Keratinocyte (primary cell): ENCODE data around the gene TXN. TPM values are rescaled to one million over a fixed set of nuclear protein-coding genes. Genes with fewer than 3 reads are reported as not detected.

Source experiments
- DNase-seq: peaks from one replicate; pipeline ENCODE4 v3.0.0-alpha.2; 2011; ENCODE audit warnings: low read depth, missing footprints, low spot score
- FAIRE-seq: peaks from 2 replicates; lab custom pipeline; 2011; peaks lifted over from hg19 to GRCh38; lab: Jason Lieb, UNC
- H2AFZ ChIP-seq: 2 replicates; pipeline ENCODE4 v1.6.0; 2012; ENCODE audit warnings: low read length, control low read depth, inconsistent platforms; ENCODE audit not compliant: control insufficient read depth
- H3K27ac ChIP-seq: 2 replicates; pipeline ENCODE4 v1.5.1; 2011; ENCODE audit warnings: low read length; ENCODE audit not compliant: control insufficient read depth, insufficient read depth
- H3K27me3 ChIP-seq: 3 replicates; pipeline ENCODE4 v1.6.0; 2011; ENCODE audit warnings: low read length; ENCODE audit not compliant: control insufficient read depth, insufficient read depth; ENCODE audit errors: extremely low read depth
- H3K36me3 ChIP-seq, 2 experiments: 2 replicates in 1 of 2; 3 replicates in 1 of 2; pipeline ENCODE4 v1.5.1; 2011; ENCODE audit warnings: low read length in 2 of 2, mild to moderate bottlenecking in 1 of 2; ENCODE audit not compliant: control insufficient read depth in 2 of 2, insufficient read depth in 2 of 2; ENCODE audit errors: extremely low read depth in 1 of 2
- H3K4me1 ChIP-seq: 3 replicates; pipeline ENCODE4 v1.5.1; 2011; ENCODE audit warnings: low read length; ENCODE audit not compliant: control insufficient read depth, insufficient read depth; ENCODE audit errors: extremely low read depth
- H3K4me2 ChIP-seq: 3 replicates; pipeline ENCODE4 v1.6.0; 2011; ENCODE audit warnings: low read depth, low read length; ENCODE audit not compliant: control insufficient read depth, insufficient read depth; ENCODE audit errors: extremely low read depth
- H3K4me3 ChIP-seq, 3 experiments: fragments of 200-600 bp in 1 of 3; sonication (generic) in 1 of 3; 2 replicates in 2 of 3; 3 replicates in 1 of 3; pipeline ENCODE4 v1.5.1; 2011 to 2016; ENCODE audit warnings: low read length in 3 of 3, mild to moderate bottlenecking in 3 of 3, control low read depth in 2 of 3, inconsistent platforms in 1 of 3, low read depth in 1 of 3, mixed read lengths in 1 of 3, mixed run types in 1 of 3, moderate library complexity in 1 of 3; ENCODE audit not compliant: control insufficient read depth in 2 of 3, insufficient read depth in 2 of 3; ENCODE audit errors: extremely low read depth in 1 of 3
- H3K79me2 ChIP-seq: 2 replicates; pipeline ENCODE4 v1.6.0; 2012; ENCODE audit warnings: low read length; ENCODE audit not compliant: control insufficient read depth, insufficient read depth
- H3K9ac ChIP-seq: 3 replicates; pipeline ENCODE4 v1.6.0; 2011; ENCODE audit warnings: low read length; ENCODE audit not compliant: control insufficient read depth, insufficient read depth; ENCODE audit errors: extremely low read depth
- H3K9me1 ChIP-seq: 3 replicates; pipeline ENCODE4 v1.6.0; 2011; ENCODE audit warnings: low read length; ENCODE audit not compliant: control insufficient read depth, insufficient read depth; ENCODE audit errors: extremely low read depth
- H3K9me3 ChIP-seq: 2 replicates; pipeline ENCODE4 v1.5.1; 2012; ENCODE audit warnings: low read depth, low read length; ENCODE audit not compliant: control insufficient read depth
- H4K20me1 ChIP-seq: 3 replicates; pipeline ENCODE4 v1.6.0; 2011; ENCODE audit warnings: low read length; ENCODE audit not compliant: control insufficient read depth, insufficient read depth; ENCODE audit errors: extremely low read depth
- CTCF ChIP-seq, 3 experiments: IDR thresholded peaks in 1 of 3; conservative IDR thresholded peaks in 1 of 3; optimal IDR thresholded peaks in 1 of 3; 2 replicates in 2 of 3; 3 replicates in 1 of 3; pipeline versions ENCODE3 to v1.5.1; 2011; ENCODE audit warnings: low read length in 3 of 3, mild to moderate bottlenecking in 3 of 3, moderate library complexity in 2 of 3, control low read depth in 1 of 3, inconsistent platforms in 1 of 3; ENCODE audit not compliant: insufficient read depth in 2 of 3; ENCODE audit errors: extremely low read depth in 1 of 3
- EZH2 ChIP-seq: IDR thresholded peaks from one replicate; pipeline ENCODE4 v1.6.1; 2012; ENCODE audit warnings: inconsistent platforms, mild to moderate bottlenecking, low read length, moderate library complexity
- dilution Hi-C: fragments of 300-500 bp; cut with MboI; formaldehyde crosslinking; loops from one replicate; pipeline ENCODE4 v1.7.0; 2020; ENCODE audit warnings: low sequenced_read_pairs; ENCODE audit not compliant: extremely low pct_ligation_motif_present
- polyA plus RNA-seq, 5 experiments: library from polyadenylated mRNA; depleted of rRNA in 3 of 5; stranded (reverse) in 3 of 5; stranded (forward) in 1 of 5; unstranded in 1 of 5; fragments of >200 nt; gene quantifications; 1 replicate in 1 of 5; 2 replicates in 3 of 5; 3 replicates in 1 of 5; pipeline versions ENCODE4 v1.2.1 to v1.2.3, GENCODE V29; 2011 to 2012; ENCODE audit warnings: missing spikeins in 2 of 5, low read depth in 1 of 5, low replicate concordance in 1 of 5

Gene TXN
- polyA plus RNA-seq, 1 donor (not counting 4 experiments of a cell fraction or from before 2014, with no cell fraction given) = 1,127 TPM

- no peak for FAIRE-seq
Measured at GRCh38 chr9:110259566-110259965, 3.3 kb upstream of the TXN start.

GRCh38 chr9:110258690-110259091 lies 2.4 kb upstream of the TXN start:
- Histone ChIP-seq H3K4me2 (no peak overlapping the region), H2AFZ (no peak overlapping the region), H3K9me1 (no peaks in the 10 kb centered on the region), H3K36me3 (peaks cover 0 to 2% of the 10 kb centered on the region in 2 experiments), H3K4me1 (peaks cover 40% of the 10 kb centered on the region), H3K27me3 (no peaks in the 10 kb centered on the region), H3K27ac (no peak overlapping the region), H3K79me2 (peaks cover 26% of the 10 kb centered on the region), H3K9ac (no peak overlapping the region), H3K9me3 (no peaks in the 10 kb centered on the region), H3K4me3 (no peak overlapping the region), H4K20me1 (peaks cover 11% of the 10 kb centered on the region)
- dilution Hi-C loops = no loop called here
- no peak for TF ChIP-seq CTCF (optimal IDR thresholded peaks at IDR 0.05 in 1 of 3, IDR thresholded peaks at IDR 0.05 in 1 of 3, conservative IDR thresholded peaks at IDR 0.05 in 1 of 3; ENCODE audit: extremely low read depth in 1 of 3, insufficient read depth in 2 of 3, low read length in 3 of 3)
- TF ChIP-seq EZH2 = no peak
- FAIRE-seq (no peak), DNase-seq (no peak)

More at GRCh38 chr9:110259566-110259965, 3.3 kb upstream of the TXN start:
- Histone ChIP-seq H2AFZ (no peak overlapping the region), H3K27me3 (no peaks in the 10 kb centered on the region), H3K4me2 (no peak overlapping the region), H3K36me3 (no peaks in the 10 kb centered on the region), H4K20me1 (peaks cover 6% of the 10 kb centered on the region), H3K9me3 (no peaks in the 10 kb centered on the region), H3K79me2 (peaks cover 18% of the 10 kb centered on the region), H3K27ac (no peak overlapping the region), H3K9ac (no peak overlapping the region), H3K4me3 (no peak overlapping the region), H3K4me1 (peaks cover 31% of the 10 kb centered on the region), H3K9me1 (no peaks in the 10 kb centered on the region)
- dilution Hi-C loops = no loop called here
- no peak for DNase-seq
- no peak for TF ChIP-seq EZH2
- no peak for TF ChIP-seq CTCF (optimal IDR thresholded peaks at IDR 0.05 in 1 of 3, IDR thresholded peaks at IDR 0.05 in 1 of 3, conservative IDR thresholded peaks at IDR 0.05 in 1 of 3; ENCODE audit: extremely low read depth in 1 of 3, insufficient read depth in 2 of 3, low read length in 3 of 3)
